ENCODE results near the gene ATP2C2.
"Not testable (repeated sequence)": the region's sequence is repeated elsewhere in the genome, so short reads cannot be mapped to it uniquely, and the experiment has no call there.

The ATP2C2 gene

DNA sequence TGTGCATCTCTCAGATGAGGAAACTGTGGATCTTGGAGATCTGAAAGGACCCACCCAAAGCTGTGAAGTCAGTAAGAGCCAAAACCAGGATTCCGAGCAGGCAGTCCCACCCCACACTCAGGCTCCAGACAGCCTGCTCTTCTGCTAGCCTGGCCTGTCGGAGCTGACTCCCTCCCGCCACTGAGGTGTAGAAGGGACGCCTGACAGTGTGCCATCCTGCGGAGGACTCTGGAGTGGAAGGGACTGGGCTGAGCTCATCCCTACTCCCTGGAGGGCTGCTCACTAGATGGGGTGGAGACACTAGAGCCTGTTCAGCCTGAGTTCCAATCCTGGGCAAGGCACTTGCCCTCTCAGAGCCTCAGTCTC, 37.7 kb upstream of the ATP2C2 start:
- H3K4me1 ChIP-seq (ENCODE audit: control insufficient read depth, low read depth, low read length) = no peaks in the 10 kb centered on the region
- H3K9me3 ChIP-seq (ENCODE audit: control insufficient read depth, low read depth, low read length) = no peaks in the 10 kb centered on the region
- H3K4me3 ChIP-seq (ENCODE audit: low read length) = no peak overlapping the region
- H3K9ac ChIP-seq (ENCODE audit: low read length) = no peak overlapping the region
- H3K27me3 ChIP-seq (ENCODE audit: control insufficient read depth, insufficient read depth, low read length) = no peaks in the 10 kb centered on the region
- no peaks in the 10 kb centered on the region for H3K36me3 ChIP-seq (ENCODE audit: control insufficient read depth, low read depth, low read length)
- H3K27ac ChIP-seq (ENCODE audit: low read length) = no peak overlapping the region

DNA sequence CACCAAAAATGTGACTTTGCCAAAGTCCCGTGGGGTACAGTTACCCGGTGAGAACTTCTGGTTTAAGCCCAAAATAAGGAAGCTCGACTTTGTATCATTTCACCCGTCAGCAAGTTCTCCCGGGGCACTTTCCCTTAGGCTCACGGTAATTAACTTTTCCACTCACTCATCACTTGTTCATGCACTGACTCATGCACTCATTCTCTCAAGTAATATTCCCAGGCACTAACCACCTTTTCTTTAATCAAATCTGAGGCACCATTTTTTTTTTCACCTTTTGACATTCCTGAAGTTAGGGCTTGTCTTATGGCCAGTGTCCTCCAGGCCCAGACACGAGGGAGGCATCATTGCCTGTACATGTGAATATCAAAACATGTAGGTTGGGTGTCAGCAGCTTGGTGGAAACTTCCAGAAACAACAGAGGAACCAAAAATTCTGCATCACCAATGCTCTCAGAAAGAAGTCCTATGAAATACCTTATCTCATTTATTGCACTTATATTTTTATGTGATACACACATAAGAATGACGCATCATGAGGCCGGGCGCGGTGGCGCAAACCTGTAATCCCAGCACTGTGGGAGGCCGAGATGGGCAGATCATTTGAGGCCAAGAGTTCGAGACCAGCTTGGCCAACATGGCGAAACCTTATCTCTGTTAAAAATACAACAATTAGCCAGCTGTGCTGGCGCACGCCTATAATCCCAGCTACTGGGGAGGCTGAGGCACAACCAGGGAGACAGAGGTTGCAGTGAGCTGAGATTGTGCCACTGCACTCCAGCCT, 36.1 kb upstream of the ATP2C2 start:
- H3K36me3 ChIP-seq (ENCODE audit: control insufficient read depth, low read depth, low read length) = no peaks in the 10 kb centered on the region
- H3K27me3 ChIP-seq (ENCODE audit: control insufficient read depth, insufficient read depth, low read length) = no peaks in the 10 kb centered on the region
- H3K27ac ChIP-seq (ENCODE audit: low read length) = no peak overlapping the region

DNA sequence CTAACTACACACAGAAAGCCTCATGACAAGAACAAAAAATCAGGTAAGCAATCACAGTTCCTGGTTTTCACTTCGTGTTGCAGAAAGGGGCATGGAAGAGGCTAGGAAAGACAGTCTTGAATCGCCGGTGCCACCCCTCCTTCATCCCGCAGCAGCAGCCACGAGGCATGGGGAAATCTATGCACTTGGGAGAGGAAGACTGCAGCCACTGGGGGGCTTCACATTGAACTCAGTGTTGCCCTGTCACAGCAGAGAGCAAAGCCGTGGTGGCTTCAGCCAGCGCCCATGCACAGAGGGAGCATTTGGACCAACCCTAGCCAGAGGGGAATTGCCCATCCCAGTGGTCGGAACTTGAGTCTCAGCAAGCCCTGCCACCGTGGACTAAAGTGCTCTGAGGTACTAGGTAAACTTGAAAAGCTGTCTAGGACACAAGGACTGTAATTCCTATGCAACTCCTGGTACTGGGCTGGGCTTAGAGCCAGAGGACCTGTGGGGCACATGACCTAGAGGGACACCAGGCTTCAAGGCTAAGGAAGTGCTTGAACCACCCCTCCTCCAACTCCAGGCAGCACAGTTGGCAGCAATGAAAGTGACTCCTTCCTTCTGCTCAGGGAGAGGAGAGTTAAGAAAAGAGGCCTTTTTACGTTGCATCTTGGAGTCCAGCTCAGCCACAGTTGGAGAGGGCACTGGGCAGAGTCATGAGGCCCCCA, 35.2 kb upstream of the ATP2C2 start:
- Histone ChIP-seq H3K4me3 (ENCODE audit: low read length) (no peak overlapping the region), H3K27ac (ENCODE audit: low read length) (no peak overlapping the region)

More for the DNA sequence above, 36.1 kb upstream of the ATP2C2 start:
- Histone ChIP-seq H3K9ac (ENCODE audit: low read length) (no peak overlapping the region), H3K4me1 (ENCODE audit: control insufficient read depth, low read depth, low read length) (no peaks in the 10 kb centered on the region), H3K4me3 (ENCODE audit: low read length) (no peak overlapping the region), H3K9me3 (ENCODE audit: control insufficient read depth, low read depth, low read length) (no peaks in the 10 kb centered on the region)

DNA sequence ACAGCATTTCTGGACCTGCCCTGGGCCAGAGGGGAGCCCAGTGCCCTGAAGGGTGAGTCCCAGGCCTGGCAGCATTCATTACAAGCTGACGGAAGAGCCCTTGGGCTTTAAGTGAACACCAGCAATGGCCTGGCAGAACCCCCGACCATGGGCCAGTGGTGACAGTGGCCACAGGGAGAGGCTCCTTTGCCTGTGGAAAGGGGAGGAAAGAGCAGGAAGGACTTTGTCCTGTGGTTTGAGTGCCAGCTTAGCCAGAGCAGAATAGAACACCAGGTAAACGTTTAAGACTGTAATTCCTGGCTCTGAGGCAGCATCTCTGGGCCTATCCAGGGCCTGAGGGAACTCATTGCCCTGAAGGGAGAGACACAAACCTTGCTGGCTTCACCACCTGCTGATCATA, 34.3 kb upstream of the ATP2C2 start:
- Histone ChIP-seq H3K9ac (ENCODE audit: low read length) (no peak overlapping the region), H3K4me3 (ENCODE audit: low read length) (no peak overlapping the region), H3K27me3 (ENCODE audit: control insufficient read depth, insufficient read depth, low read length) (no peaks in the 10 kb centered on the region), H3K27ac (ENCODE audit: low read length) (no peak overlapping the region), H3K9me3 (ENCODE audit: control insufficient read depth, low read depth, low read length) (no peaks in the 10 kb centered on the region), H3K36me3 (ENCODE audit: control insufficient read depth, low read depth, low read length) (no peaks in the 10 kb centered on the region), H3K4me1 (ENCODE audit: control insufficient read depth, low read depth, low read length) (no peaks in the 10 kb centered on the region)

More for the DNA sequence above, 35.2 kb upstream of the ATP2C2 start:
- no peak overlapping the region for H3K9ac ChIP-seq (ENCODE audit: low read length)
- no peaks in the 10 kb centered on the region for H3K9me3 ChIP-seq (ENCODE audit: control insufficient read depth, low read depth, low read length)
- no peaks in the 10 kb centered on the region for H3K36me3 ChIP-seq (ENCODE audit: control insufficient read depth, low read depth, low read length)
- no peaks in the 10 kb centered on the region for H3K27me3 ChIP-seq (ENCODE audit: control insufficient read depth, insufficient read depth, low read length)
- H3K4me1 ChIP-seq (ENCODE audit: control insufficient read depth, low read depth, low read length) = no peaks in the 10 kb centered on the region

DNA sequence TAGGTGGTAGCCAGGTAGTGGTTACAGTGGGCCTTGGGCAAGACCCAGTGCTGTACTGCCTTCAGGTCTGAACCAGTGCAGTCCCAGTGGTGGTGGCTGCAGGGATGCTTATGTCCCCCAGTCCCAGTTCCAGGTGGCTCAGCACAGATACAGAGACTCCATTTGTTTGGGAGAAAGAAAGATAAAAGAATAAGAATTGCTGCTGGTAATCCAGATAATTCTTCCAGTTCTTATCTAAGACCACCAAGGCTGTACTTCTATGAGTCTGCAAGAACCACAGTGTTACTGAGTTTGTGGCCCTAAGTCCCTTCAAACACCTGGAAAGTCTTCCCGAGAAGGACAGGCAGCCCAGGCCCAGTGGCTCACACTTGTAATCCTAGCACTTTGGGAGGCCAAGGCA, 33.9 kb upstream of the ATP2C2 start:
- Histone ChIP-seq H3K9ac (ENCODE audit: low read length) (no peak overlapping the region), H3K4me1 (ENCODE audit: control insufficient read depth, low read depth, low read length) (no peaks in the 10 kb centered on the region), H3K36me3 (ENCODE audit: control insufficient read depth, low read depth, low read length) (no peaks in the 10 kb centered on the region), H3K9me3 (ENCODE audit: control insufficient read depth, low read depth, low read length) (no peaks in the 10 kb centered on the region), H3K4me3 (ENCODE audit: low read length) (no peak overlapping the region), H3K27ac (ENCODE audit: low read length) (no peak overlapping the region), H3K27me3 (ENCODE audit: control insufficient read depth, insufficient read depth, low read length) (no peaks in the 10 kb centered on the region)

DNA sequence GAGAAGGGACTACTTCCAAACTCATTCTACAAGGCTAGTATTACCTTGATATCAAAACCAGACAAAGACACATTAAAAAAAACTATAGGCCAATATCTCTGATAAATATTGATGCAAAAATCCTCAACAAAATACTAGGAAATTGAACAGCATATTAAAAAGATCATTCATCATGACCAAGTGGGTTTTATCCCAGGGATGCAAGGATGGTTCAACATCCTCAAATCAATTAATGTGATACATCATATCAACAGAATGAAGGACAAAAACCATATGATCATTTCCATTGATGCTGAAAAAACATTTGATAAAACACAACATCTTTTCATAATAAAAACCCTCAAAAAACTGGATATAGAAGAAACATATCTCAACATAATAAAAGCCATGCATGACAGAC, 31.1 kb upstream of the ATP2C2 start:
- not testable (repeated sequence) for H3K36me3 ChIP-seq (ENCODE audit: control insufficient read depth, low read depth, low read length); H3K4me1 ChIP-seq (ENCODE audit: control insufficient read depth, low read depth, low read length)

DNA sequence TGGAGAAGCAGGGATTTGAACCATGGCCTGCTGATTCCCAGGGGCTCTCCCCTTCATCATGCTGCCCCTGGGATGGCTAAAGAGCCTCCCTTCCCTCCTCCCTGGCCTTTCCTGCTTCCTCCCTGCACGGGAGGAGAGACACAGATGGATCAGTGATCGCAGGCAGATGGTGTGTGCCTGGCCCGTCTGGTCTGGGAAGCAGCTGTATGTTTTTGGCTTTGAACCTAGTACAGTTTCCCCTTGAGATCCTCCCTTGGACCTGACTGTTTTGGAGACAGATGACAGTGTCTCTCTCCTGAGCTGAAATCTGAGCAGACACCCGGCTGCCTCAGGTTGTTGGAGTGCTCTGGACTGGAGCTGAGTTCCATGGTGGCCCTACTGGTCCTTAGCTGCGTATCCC, 29.0 kb upstream of the ATP2C2 start:
- Histone ChIP-seq H3K9me3 (ENCODE audit: control insufficient read depth, low read depth, low read length) (no peaks in the 10 kb centered on the region), H3K27me3 (ENCODE audit: control insufficient read depth, insufficient read depth, low read length) (no peaks in the 10 kb centered on the region), H3K4me1 (ENCODE audit: control insufficient read depth, low read depth, low read length) (no peaks in the 10 kb centered on the region), H3K9ac (ENCODE audit: low read length) (no peak overlapping the region), H3K36me3 (ENCODE audit: control insufficient read depth, low read depth, low read length) (no peaks in the 10 kb centered on the region), H3K27ac (ENCODE audit: low read length) (no peak overlapping the region), H3K4me3 (ENCODE audit: low read length) (no peak overlapping the region)

More for the DNA sequence above, 31.1 kb upstream of the ATP2C2 start:
- not testable (repeated sequence) for H3K4me3 ChIP-seq (ENCODE audit: low read length); H3K27me3 ChIP-seq (ENCODE audit: control insufficient read depth, insufficient read depth, low read length); H3K9ac ChIP-seq (ENCODE audit: low read length); H3K9me3 ChIP-seq (ENCODE audit: control insufficient read depth, low read depth, low read length); H3K27ac ChIP-seq (ENCODE audit: low read length)

DNA sequence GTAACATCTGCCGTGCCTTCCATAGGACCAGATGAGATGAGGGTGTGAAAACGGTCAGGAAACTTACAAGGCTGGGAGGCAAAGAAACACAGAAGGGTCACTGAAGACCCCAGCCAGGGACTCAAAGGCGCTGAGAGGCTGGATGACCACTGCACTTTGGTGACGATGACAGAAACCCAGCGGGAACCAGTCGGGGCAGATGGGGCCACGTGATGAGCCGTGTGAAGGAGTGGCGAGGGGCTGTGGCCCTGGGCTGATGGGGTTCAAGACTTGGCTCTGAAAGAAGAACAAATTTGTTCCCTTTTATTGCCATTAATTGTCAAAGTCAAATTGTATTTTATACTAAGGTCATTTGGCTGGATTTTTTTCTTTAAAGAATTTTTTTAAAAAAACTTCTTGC, 28.6 kb upstream of the ATP2C2 start:
- Histone ChIP-seq H3K27me3 (ENCODE audit: control insufficient read depth, insufficient read depth, low read length) (no peaks in the 10 kb centered on the region), H3K4me1 (ENCODE audit: control insufficient read depth, low read depth, low read length) (no peaks in the 10 kb centered on the region), H3K9ac (ENCODE audit: low read length) (no peak overlapping the region), H3K4me3 (ENCODE audit: low read length) (no peak overlapping the region), H3K9me3 (ENCODE audit: control insufficient read depth, low read depth, low read length) (no peaks in the 10 kb centered on the region), H3K27ac (ENCODE audit: low read length) (no peak overlapping the region), H3K36me3 (ENCODE audit: control insufficient read depth, low read depth, low read length) (no peaks in the 10 kb centered on the region)

DNA sequence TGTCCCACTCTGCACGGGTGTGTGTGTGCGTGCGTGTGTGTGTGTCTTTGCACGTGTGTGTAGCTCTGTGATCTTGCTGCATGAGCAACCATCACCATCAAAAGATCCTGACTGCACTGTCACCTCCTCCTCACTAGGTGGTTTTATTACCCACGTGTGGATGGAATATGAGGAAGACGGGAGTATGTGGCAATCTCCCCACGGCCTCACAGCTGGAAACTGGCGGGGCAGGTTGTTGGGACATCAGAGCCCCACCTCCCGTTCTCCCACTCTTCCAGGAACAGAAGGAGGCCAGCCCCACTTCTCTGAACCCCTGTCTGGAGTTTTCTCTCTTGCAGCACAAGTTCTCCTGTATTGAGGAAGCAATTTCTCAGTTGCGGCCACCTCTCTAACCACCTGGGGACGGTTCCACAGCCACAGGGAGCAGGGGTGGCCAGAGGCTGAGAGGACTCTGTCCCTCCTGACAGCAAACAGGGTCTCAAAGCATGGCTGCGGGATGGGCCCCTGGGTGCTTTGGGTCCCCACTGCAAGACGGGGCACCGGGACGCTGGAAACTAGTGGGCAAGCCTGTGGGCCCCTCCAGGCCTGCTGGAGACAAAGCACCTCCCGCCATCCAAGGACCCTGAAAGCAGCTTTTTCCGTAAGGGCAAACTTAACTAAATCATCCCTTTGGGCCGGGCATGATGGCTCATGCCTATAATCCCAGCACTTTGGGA, 27.9 kb upstream of the ATP2C2 start:
- Histone ChIP-seq H3K4me1 (ENCODE audit: control insufficient read depth, low read depth, low read length) (no peaks in the 10 kb centered on the region), H3K27me3 (ENCODE audit: control insufficient read depth, insufficient read depth, low read length) (no peaks in the 10 kb centered on the region), H3K9ac (ENCODE audit: low read length) (no peak overlapping the region), H3K36me3 (ENCODE audit: control insufficient read depth, low read depth, low read length) (no peaks in the 10 kb centered on the region), H3K9me3 (ENCODE audit: control insufficient read depth, low read depth, low read length) (no peaks in the 10 kb centered on the region), H3K4me3 (ENCODE audit: low read length) (no peak overlapping the region), H3K27ac (ENCODE audit: low read length) (no peak overlapping the region)

DNA sequence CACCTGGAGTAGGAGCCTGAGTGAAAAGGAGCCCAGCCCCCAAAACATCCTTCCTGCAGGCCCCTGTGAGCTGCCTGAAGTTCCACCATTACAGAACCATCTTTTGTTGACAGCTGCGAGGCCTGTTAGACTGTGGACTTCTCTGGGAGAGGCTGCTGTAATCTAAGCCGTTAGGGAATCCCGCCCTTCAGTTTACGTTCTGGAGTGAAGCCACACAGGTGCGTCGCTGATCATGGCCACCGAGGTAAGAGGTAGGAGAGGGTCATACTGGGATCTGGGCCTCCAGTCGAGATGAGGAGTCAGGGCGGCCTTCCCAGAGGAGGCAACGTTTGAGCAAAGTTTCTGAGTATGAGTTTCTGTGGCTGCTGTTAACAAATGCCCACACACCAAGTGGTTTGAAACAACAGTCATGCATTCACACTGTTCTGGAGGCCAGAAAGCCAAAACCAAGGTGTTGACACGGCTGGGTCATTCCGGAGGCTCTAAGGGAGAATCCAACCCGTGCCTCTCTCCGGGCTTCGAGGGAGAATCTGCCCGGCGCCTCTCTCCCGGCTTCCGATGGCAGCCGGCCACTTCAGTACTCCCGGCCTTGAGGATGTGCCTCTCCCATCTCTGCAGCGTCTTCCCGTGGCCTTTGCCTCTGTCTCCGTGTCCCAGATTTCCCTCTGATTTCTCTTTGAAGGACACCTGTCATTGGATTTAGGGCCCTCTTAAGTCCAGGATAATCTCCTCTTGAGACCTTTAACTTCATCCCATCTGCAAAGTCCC, 26.6 kb upstream of the ATP2C2 start:
- no peaks in the 10 kb centered on the region for H3K27me3 ChIP-seq (ENCODE audit: control insufficient read depth, insufficient read depth, low read length)
- no peaks in the 10 kb centered on the region for H3K9me3 ChIP-seq (ENCODE audit: control insufficient read depth, low read depth, low read length)
- no peak overlapping the region for H3K27ac ChIP-seq (ENCODE audit: low read length)
- H3K9ac ChIP-seq (ENCODE audit: low read length) = no peak overlapping the region
- no peaks in the 10 kb centered on the region for H3K4me1 ChIP-seq (ENCODE audit: control insufficient read depth, low read depth, low read length)
- no peaks in the 10 kb centered on the region for H3K36me3 ChIP-seq (ENCODE audit: control insufficient read depth, low read depth, low read length)
- H3K4me3 ChIP-seq (ENCODE audit: low read length) = no peak overlapping the region

DNA sequence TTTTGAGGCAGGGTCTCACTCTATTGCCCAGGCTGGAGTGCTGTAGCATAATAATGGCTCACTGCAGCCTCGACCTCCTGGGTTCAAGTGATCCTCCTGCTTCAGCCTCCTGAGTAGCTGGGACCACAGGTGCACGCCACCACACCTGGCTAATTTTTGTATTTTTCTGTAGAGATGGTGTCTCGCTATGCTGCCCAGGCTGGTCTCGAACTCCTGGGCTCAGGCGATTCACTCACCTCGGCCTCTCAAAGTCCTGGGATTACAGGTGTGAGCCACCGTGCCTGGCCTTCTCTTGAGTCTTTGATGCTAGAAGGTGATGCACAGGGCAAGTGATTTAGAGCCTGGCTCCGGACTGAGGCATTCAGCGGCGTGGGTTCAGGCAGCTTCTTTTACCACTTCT, 24.5 kb upstream of the ATP2C2 start:
- not testable (repeated sequence) for H3K27me3 ChIP-seq (ENCODE audit: control insufficient read depth, insufficient read depth, low read length); H3K36me3 ChIP-seq (ENCODE audit: control insufficient read depth, low read depth, low read length); H3K27ac ChIP-seq (ENCODE audit: low read length); H3K9ac ChIP-seq (ENCODE audit: low read length); H3K4me1 ChIP-seq (ENCODE audit: control insufficient read depth, low read depth, low read length); H3K9me3 ChIP-seq (ENCODE audit: control insufficient read depth, low read depth, low read length); H3K4me3 ChIP-seq (ENCODE audit: low read length)

Data from iPS-18a (cell line).